HUDEP-2 (cell line): ENCODE results near the gene MGLL.

ENCODE experiments used
- DNase-seq, 76 experiments: peaks; one replicate each; lab custom pipeline; 2025; ENCODE audit not compliant: unreplicated experiment in 76 of 76; lab: John Stamatoyannopoulos, UW

The MGLL gene

GRCh38 chr3:127645371-127646015, 176.8 kb downstream of the MGLL start:
- DNase-seq = no peak

- no peak for DNase-seq
Measured at GRCh38 chr3:127644641-127645370, 177.5 kb downstream of the MGLL start.

GRCh38 chr3:127640042-127640355, 182.3 kb downstream of the MGLL start:
- DNase-seq = no peak

- no peak for DNase-seq
Measured at GRCh38 chr3:127639173-127640041, 182.9 kb downstream of the MGLL start.
